ENCODE measurements around the gene TEF. TPM values are rescaled to one million over a fixed set of nuclear protein-coding genes. Genes with fewer than 3 reads are reported as not detected.

TEF gene
- polyA plus RNA-seq, 1 of the 3 experiments (the other 2 are of a cell fraction): 3.6 TPM

- WGBS (ENCODE audit: low lambda C conversion rate): under 1% methylated on average over 21 of the region's 63 CpGs
- Histone ChIP-seq H2AFZ (ENCODE audit: low read depth) (peak overlapping the region; percentile 59; the same call in 1 of the 2 replicates), H3K4me3 (ENCODE audit: low read depth in 2 of 2, low read length in 1 of 2) (peak overlapping the region; percentile 68 to 74), H3K36me3 (replicated peaks in 1 of 2; ENCODE audit: control insufficient read depth in 1 of 2, insufficient read depth in 2 of 2, low read length in 1 of 2) (peaks cover 3 to 4% of the 10 kb centered on the region in 2 experiments), H3K79me2 (ENCODE audit: insufficient read depth) (peaks cover 38% of the 10 kb centered on the region), H3K27ac (ENCODE audit: low read depth in 2 of 2, low read length in 1 of 2) (peak overlapping the region; percentile 86 to 97), H3K4me2 (peak overlapping the region; percentile 94), H3K4me1 (ENCODE audit: control insufficient read depth in 1 of 2, insufficient read depth in 2 of 2, low read depth in 1 of 2, low read length in 1 of 2) (peaks cover 0 to 5% of the 10 kb centered on the region in 2 experiments; a peak in 2 of 4 replicates), H3K9ac (peak overlapping the region; percentile 90), H4K20me1 (ENCODE audit: insufficient read depth) (peaks cover 5% of the 10 kb centered on the region; the same call in 1 of the 2 replicates), H3K27me3 (ENCODE audit: insufficient read depth) (no peaks in the 10 kb centered on the region), H3K9me3 (no peaks in the 10 kb centered on the region), H3K9me2 (no peaks in the 10 kb centered on the region), H3F3A (replicated peaks; ENCODE audit: insufficient read depth) (no peaks in the 10 kb centered on the region)
- peak; percentile 50 for DNase-seq
- TF ChIP-seq NRF1 (IDR thresholded peaks at IDR 0.05; ENCODE audit: low read depth, low read length) (peak; percentile 70), ELF1 (IDR thresholded peaks at IDR 0.05) (no peak), POLR2AphosphoS5 (IDR thresholded peaks at IDR 0.05; ENCODE audit: low read depth, low read length) (peak; percentile 42; the same call in 1 of the 2 replicates)
- CTCF ChIA-PET: interaction anchor here (1.6 to 1.7 kb wide), 2 partner anchors 44 kb away, joined by 3 to 5 read pairs; no protein-coding TSS in a partner anchor
- POLR2A ChIA-PET: interaction anchor here (0.9 to 3.1 kb wide), 3 partner anchors 21 to 80 kb away, joined by 3 to 15 read pairs (median 9); partner anchors contain the start of genes ACO2 and PHF5A
These were observed 65.9 kb downstream of the TEF start for GRCh38 chr22:41447435-41448188.

- TF ChIP-seq MAX (IDR thresholded peaks at IDR 0.05; ENCODE audit: low read depth): peak; percentile 44; the same call in 1 of the 2 replicates
- peak; percentile 57; the same call in 1 of the 2 replicates for TF ChIP-seq SIN3A (IDR thresholded peaks at IDR 0.05; ENCODE audit: borderline replicate concordance, low read depth, low read length)
- peak; percentile 77 for TF ChIP-seq TAF1 (IDR thresholded peaks at IDR 0.05; ENCODE audit: borderline replicate concordance, low read depth, low read length)
- no peak for TF ChIP-seq FOSL2 (IDR thresholded peaks at IDR 0.05; ENCODE audit: borderline replicate concordance, low read depth)
- TF ChIP-seq RFX5 (IDR thresholded peaks at IDR 0.05; ENCODE audit: low read length): peak; percentile 98
- TF ChIP-seq, protein P1, sequence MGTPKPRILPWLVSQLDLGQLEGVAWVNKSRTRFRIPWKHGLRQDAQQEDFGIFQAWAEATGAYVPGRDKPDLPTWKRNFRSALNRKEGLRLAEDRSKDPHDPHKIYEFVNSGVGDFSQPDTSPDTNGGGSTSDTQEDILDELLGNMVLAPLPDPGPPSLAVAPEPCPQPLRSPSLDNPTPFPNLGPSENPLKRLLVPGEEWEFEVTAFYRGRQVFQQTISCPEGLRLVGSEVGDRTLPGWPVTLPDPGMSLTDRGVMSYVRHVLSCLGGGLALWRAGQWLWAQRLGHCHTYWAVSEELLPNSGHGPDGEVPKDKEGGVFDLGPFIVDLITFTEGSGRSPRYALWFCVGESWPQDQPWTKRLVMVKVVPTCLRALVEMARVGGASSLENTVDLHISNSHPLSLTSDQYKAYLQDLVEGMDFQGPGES (IDR thresholded peaks at IDR 0.05; ENCODE audit: low read depth, low read length): no peak
- peak; percentile 51 for TF ChIP-seq PBX3 (IDR thresholded peaks at IDR 0.05)
- TF ChIP-seq GABPA (IDR thresholded peaks at IDR 0.05; ENCODE audit: low read depth): no peak
- TF ChIP-seq CHD2 (IDR thresholded peaks at IDR 0.05; ENCODE audit: low read length, partially characterized antibody): peak; percentile 87
- peak; percentile 95 for TF ChIP-seq MXI1 (IDR thresholded peaks at IDR 0.05; ENCODE audit: low read depth, low read length)
- TF ChIP-seq NRF1 (IDR thresholded peaks at IDR 0.05; ENCODE audit: low read depth, low read length): peak; percentile 52
- TF ChIP-seq MEF2A (IDR thresholded peaks at IDR 0.05; ENCODE audit: borderline replicate concordance, low read depth): peak; percentile 81; the same call in 1 of the 2 replicates
- peak in 1 of 2 experiments; percentile 79; a peak in 2 of 4 replicates for TF ChIP-seq EP300 (IDR thresholded peaks at IDR 0.05; ENCODE audit: borderline replicate concordance in 1 of 2, low read depth in 1 of 2, low read length in 1 of 2)
- no peak for TF ChIP-seq SMC3 (IDR thresholded peaks at IDR 0.05; ENCODE audit: low read depth, low read length)
- no peak for TF ChIP-seq ELF1 (IDR thresholded peaks at IDR 0.05)
- peak; percentile 83; the same call in 1 of the 2 replicates for TF ChIP-seq YY1 (IDR thresholded peaks at IDR 0.05; ENCODE audit: low read depth)
- no peak for TF ChIP-seq JUND (IDR thresholded peaks at IDR 0.05)
- TF ChIP-seq USF1 (IDR thresholded peaks at IDR 0.05; ENCODE audit: borderline replicate concordance, low read depth): no peak
- Histone ChIP-seq H3K4me1 (ENCODE audit: control insufficient read depth in 1 of 2, insufficient read depth in 2 of 2, low read depth in 1 of 2, low read length in 1 of 2) (peaks cover 0 to 5% of the 10 kb centered on the region in 2 experiments; a peak in 2 of 4 replicates), H3F3A (replicated peaks; ENCODE audit: insufficient read depth) (no peaks in the 10 kb centered on the region), H3K4me3 (ENCODE audit: low read depth in 2 of 2, low read length in 1 of 2) (peak overlapping the region; percentile 68 to 74), H3K9me3 (no peaks in the 10 kb centered on the region), H3K4me2 (peak overlapping the region; percentile 94), H2AFZ (ENCODE audit: low read depth) (peak overlapping the region; percentile 81; the same call in 1 of the 2 replicates), H3K27me3 (ENCODE audit: insufficient read depth) (no peaks in the 10 kb centered on the region), H3K9ac (peak overlapping the region; percentile 90), H3K27ac (ENCODE audit: low read depth in 2 of 2, low read length in 1 of 2) (peak overlapping the region; percentile 86 to 97), H3K9me2 (no peaks in the 10 kb centered on the region), H3K36me3 (replicated peaks in 1 of 2; ENCODE audit: control insufficient read depth in 1 of 2, insufficient read depth in 2 of 2, low read length in 1 of 2) (no peaks in the 10 kb centered on the region), H3K79me2 (ENCODE audit: insufficient read depth) (peaks cover 32% of the 10 kb centered on the region), H4K20me1 (ENCODE audit: insufficient read depth) (peaks cover 5% of the 10 kb centered on the region; the same call in 1 of the 2 replicates)
- WGBS (ENCODE audit: low lambda C conversion rate): 1% methylated on average over 14 of the region's 28 CpGs
- ChIA-PET POLR2A (interaction anchor here (2.3 kb wide), 1 partner anchor 20 kb away, joined by 9 read pairs; the partner anchor contains the start of genes ACO2 and PHF5A), CTCF (interaction anchor here (1.6 kb wide), 1 partner anchor 45 kb away, joined by 3 read pairs; no protein-coding TSS in a partner anchor)
- peak; percentile 76 for DNase-seq
These were observed 66.6 kb downstream of the TEF start for GRCh38 chr22:41448189-41448808.

Data from SK-N-SH (cell line).